ENCODE results near the gene CACNA2D3.

Gene CACNA2D3

GRCh38 chr3:54372232-54372631, 249.9 kb downstream of the CACNA2D3 start:
- FAIRE-seq (no peak), DNase-seq (ENCODE audit: insufficient read length, low spot score) (no peak)
- TF ChIP-seq CTCF (IDR thresholded peaks at IDR 0.05; ENCODE audit: insufficient read depth, missing control alignments) = no peak

- DNase-seq (ENCODE audit: insufficient read length, low spot score) (no peak), FAIRE-seq (no peak)
- TF ChIP-seq CTCF (IDR thresholded peaks at IDR 0.05; ENCODE audit: insufficient read depth, missing control alignments) = peak; percentile 44
Observed at GRCh38 chr3:54374214-54374852, 252.0 kb downstream of the CACNA2D3 start.

- DNase-seq (ENCODE audit: insufficient read length, low spot score) (no peak), FAIRE-seq (no peak)
- TF ChIP-seq CTCF (IDR thresholded peaks at IDR 0.05; ENCODE audit: insufficient read depth, missing control alignments) = no peak
Observed at GRCh38 chr3:54376142-54376807, 253.9 kb downstream of the CACNA2D3 start.

- TF ChIP-seq CTCF (IDR thresholded peaks at IDR 0.05; ENCODE audit: insufficient read depth, missing control alignments) = no peak
- DNase-seq (ENCODE audit: insufficient read length, low spot score) (no peak), FAIRE-seq (no peak)
Observed at GRCh38 chr3:54376939-54377578, 254.7 kb downstream of the CACNA2D3 start.

- TF ChIP-seq CTCF (IDR thresholded peaks at IDR 0.05; ENCODE audit: insufficient read depth, missing control alignments) = no peak
- FAIRE-seq (no peak), DNase-seq (ENCODE audit: insufficient read length, low spot score) (no peak)
Observed at GRCh38 chr3:54378184-54378583, 255.8 kb downstream of the CACNA2D3 start.

GRCh38 chr3:54384279-54384678, 261.9 kb downstream of the CACNA2D3 start:
- no peak for DNase-seq (ENCODE audit: insufficient read length, low spot score)
- no peak for FAIRE-seq

More at GRCh38 chr3:54384279-54384678, 261.9 kb downstream of the CACNA2D3 start:
- no peak for TF ChIP-seq CTCF (IDR thresholded peaks at IDR 0.05; ENCODE audit: insufficient read depth, missing control alignments)

Data from D721Med (cell line).